ENCODE data around the gene DHX9. TPM values are rescaled to one million over a fixed set of nuclear protein-coding genes. Genes with fewer than 3 reads are reported as not detected.

The DHX9 gene
- polyA plus RNA-seq, 2 of the 4 experiments (the other 2 are of a cell fraction) = 205 to 247 TPM

DNA sequence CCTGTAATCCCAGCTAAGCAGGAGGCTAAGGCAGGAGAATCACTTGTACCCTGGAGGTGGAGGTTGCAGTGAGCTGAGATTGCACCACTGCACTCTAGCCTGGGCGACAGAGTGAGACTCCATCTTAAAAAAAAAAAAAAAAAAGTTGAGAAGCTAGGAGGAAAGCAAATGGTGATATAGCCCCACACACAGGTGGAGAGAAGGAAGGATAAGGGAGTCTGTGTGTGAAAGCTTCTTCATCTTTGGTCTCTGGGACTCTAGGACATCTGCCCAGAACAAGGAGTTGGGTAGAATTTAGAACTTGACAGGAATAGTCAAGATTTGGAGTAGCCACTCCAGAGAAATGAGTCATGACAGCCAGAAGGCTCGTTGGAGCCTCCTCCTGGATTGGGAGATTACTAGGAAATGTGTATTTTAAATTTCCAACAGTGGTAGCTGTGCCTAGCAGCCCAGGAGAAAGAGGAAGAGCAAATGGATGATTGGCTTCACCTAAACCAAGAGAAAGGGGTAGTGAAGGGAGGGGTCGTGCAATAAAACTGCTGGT is 29.7 kb upstream of the DHX9 start:
- no peak for FAIRE-seq
- Histone ChIP-seq H3K9me3 (peaks cover 3% of the 10 kb centered on the region; the same call in 1 of the 3 replicates), H3K4me2 (no peak overlapping the region), H3K4me1 (no peaks in the 10 kb centered on the region), H3K4me3 (no peak overlapping the region), H3K27ac (no peak overlapping the region)
- TF ChIP-seq PHF8 (IDR thresholded peaks at IDR 0.05; ENCODE audit: borderline replicate concordance, low read depth) (no peak), CHD4 (IDR thresholded peaks at IDR 0.05; ENCODE audit: borderline replicate concordance) (no peak), MYC (IDR thresholded peaks at IDR 0.05; ENCODE audit: borderline replicate concordance, low read length) (no peak), HOXB13 (CRISPR knock-in tag; IDR thresholded peaks at IDR 0.05; ENCODE audit: low read depth) (no peak), ZSCAN20 (CRISPR knock-in tag; IDR thresholded peaks at IDR 0.05) (no peak), RAD21 (conservative IDR thresholded peaks at IDR 0.05 in 1 of 2, IDR thresholded peaks at IDR 0.05 in 1 of 2) (no peak), MAZ (IDR thresholded peaks at IDR 0.05; ENCODE audit: borderline replicate concordance, low read depth, low read length) (no peak), RNF2 (IDR thresholded peaks at IDR 0.05; ENCODE audit: borderline replicate concordance, low read depth) (no peak), HEYL (CRISPR knock-in tag; IDR thresholded peaks at IDR 0.05) (no peak), JUNB (IDR thresholded peaks at IDR 0.05) (no peak), TFCP2L1 (CRISPR knock-in tag; IDR thresholded peaks at IDR 0.05) (no peak), KDM1A (IDR thresholded peaks at IDR 0.05; ENCODE audit: low read depth) (no peak), TP53 (CRISPR knock-in tag; IDR thresholded peaks at IDR 0.05) (no peak)
- TF ChIP-seq, protein P1, sequence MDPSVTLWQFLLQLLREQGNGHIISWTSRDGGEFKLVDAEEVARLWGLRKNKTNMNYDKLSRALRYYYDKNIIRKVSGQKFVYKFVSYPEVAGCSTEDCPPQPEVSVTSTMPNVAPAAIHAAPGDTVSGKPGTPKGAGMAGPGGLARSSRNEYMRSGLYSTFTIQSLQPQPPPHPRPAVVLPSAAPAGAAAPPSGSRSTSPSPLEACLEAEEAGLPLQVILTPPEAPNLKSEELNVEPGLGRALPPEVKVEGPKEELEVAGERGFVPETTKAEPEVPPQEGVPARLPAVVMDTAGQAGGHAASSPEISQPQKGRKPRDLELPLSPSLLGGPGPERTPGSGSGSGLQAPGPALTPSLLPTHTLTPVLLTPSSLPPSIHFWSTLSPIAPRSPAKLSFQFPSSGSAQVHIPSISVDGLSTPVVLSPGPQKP (IDR thresholded peaks at IDR 0.05; ENCODE audit: low read depth, low read length) = no peak
- TF ChIP-seq, protein P2, sequence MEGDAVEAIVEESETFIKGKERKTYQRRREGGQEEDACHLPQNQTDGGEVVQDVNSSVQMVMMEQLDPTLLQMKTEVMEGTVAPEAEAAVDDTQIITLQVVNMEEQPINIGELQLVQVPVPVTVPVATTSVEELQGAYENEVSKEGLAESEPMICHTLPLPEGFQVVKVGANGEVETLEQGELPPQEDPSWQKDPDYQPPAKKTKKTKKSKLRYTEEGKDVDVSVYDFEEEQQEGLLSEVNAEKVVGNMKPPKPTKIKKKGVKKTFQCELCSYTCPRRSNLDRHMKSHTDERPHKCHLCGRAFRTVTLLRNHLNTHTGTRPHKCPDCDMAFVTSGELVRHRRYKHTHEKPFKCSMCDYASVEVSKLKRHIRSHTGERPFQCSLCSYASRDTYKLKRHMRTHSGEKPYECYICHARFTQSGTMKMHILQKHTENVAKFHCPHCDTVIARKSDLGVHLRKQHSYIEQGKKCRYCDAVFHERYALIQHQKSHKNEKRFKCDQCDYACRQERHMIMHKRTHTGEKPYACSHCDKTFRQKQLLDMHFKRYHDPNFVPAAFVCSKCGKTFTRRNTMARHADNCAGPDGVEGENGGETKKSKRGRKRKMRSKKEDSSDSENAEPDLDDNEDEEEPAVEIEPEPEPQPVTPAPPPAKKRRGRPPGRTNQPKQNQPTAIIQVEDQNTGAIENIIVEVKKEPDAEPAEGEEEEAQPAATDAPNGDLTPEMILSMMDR (IDR thresholded peaks at IDR 0.05) = no peak
- TF ChIP-seq, protein P3, sequence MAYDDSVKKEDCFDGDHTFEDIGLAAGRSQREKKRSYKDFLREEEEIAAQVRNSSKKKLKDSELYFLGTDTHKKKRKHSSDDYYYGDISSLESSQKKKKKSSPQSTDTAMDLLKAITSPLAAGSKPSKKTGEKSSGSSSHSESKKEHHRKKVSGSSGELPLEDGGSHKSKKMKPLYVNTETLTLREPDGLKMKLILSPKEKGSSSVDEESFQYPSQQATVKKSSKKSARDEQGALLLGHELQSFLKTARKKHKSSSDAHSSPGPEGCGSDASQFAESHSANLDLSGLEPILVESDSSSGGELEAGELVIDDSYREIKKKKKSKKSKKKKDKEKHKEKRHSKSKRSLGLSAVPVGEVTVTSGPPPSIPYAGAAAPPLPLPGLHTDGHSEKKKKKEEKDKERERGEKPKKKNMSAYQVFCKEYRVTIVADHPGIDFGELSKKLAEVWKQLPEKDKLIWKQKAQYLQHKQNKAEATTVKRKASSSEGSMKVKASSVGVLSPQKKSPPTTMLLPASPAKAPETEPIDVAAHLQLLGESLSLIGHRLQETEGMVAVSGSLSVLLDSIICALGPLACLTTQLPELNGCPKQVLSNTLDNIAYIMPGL (CRISPR knock-in tag; IDR thresholded peaks at IDR 0.05; ENCODE audit: borderline replicate concordance) = no peak
- TF ChIP-seq, protein P4, sequence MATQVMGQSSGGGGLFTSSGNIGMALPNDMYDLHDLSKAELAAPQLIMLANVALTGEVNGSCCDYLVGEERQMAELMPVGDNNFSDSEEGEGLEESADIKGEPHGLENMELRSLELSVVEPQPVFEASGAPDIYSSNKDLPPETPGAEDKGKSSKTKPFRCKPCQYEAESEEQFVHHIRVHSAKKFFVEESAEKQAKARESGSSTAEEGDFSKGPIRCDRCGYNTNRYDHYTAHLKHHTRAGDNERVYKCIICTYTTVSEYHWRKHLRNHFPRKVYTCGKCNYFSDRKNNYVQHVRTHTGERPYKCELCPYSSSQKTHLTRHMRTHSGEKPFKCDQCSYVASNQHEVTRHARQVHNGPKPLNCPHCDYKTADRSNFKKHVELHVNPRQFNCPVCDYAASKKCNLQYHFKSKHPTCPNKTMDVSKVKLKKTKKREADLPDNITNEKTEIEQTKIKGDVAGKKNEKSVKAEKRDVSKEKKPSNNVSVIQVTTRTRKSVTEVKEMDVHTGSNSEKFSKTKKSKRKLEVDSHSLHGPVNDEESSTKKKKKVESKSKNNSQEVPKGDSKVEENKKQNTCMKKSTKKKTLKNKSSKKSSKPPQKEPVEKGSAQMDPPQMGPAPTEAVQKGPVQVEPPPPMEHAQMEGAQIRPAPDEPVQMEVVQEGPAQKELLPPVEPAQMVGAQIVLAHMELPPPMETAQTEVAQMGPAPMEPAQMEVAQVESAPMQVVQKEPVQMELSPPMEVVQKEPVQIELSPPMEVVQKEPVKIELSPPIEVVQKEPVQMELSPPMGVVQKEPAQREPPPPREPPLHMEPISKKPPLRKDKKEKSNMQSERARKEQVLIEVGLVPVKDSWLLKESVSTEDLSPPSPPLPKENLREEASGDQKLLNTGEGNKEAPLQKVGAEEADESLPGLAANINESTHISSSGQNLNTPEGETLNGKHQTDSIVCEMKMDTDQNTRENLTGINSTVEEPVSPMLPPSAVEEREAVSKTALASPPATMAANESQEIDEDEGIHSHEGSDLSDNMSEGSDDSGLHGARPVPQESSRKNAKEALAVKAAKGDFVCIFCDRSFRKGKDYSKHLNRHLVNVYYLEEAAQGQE (IDR thresholded peaks at IDR 0.05) = no peak
- TF ChIP-seq, protein P5, sequence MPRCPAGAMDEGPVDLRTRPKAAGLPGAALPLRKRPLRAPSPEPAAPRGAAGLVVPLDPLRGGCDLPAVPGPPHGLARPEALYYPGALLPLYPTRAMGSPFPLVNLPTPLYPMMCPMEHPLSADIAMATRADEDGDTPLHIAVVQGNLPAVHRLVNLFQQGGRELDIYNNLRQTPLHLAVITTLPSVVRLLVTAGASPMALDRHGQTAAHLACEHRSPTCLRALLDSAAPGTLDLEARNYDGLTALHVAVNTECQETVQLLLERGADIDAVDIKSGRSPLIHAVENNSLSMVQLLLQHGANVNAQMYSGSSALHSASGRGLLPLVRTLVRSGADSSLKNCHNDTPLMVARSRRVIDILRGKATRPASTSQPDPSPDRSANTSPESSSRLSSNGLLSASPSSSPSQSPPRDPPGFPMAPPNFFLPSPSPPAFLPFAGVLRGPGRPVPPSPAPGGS (IDR thresholded peaks at IDR 0.05) = no peak
- TF ChIP-seq, protein P6, sequence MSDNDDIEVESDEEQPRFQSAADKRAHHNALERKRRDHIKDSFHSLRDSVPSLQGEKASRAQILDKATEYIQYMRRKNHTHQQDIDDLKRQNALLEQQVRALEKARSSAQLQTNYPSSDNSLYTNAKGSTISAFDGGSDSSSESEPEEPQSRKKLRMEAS (IDR thresholded peaks at IDR 0.05) = no peak
- CTCF ChIA-PET = no interaction called here
- POLR2A ChIA-PET = no interaction called here
- WGBS (ENCODE audit: missing lambda C conversion rate) = 32% methylated on average over 3 of the region's 3 CpGs
- DNase-seq (ENCODE audit: low read depth in 1 of 2, low spot score in 1 of 2) = no peak
- no peak; a peak in 1 of 6 replicates for ATAC-seq
